Stimulated activated CD8-positive, alpha-beta memory T cell treated with anti-CD3 and anti-CD28 coated beads, Interleukin-15, amount 100 ng/mL, for 48 hours (primary cell): Measurements from ENCODE around the gene SMARCA4.
"Not testable (repeated sequence)": the region's sequence is repeated elsewhere in the genome, so short reads cannot be mapped to it uniquely, and the experiment has no call there.

Experiments used
- DNase-seq, 2 donors: peaks; one replicate each; pipeline ENCODE4 v3.0.0-alpha.2; 2020; ENCODE audit warnings: low read depth in 2 of 2

SMARCA4 gene

GRCh38 chr19:11098327-11098726 lies 137.5 kb downstream of the SMARCA4 start:
- no peak for DNase-seq

DNA sequence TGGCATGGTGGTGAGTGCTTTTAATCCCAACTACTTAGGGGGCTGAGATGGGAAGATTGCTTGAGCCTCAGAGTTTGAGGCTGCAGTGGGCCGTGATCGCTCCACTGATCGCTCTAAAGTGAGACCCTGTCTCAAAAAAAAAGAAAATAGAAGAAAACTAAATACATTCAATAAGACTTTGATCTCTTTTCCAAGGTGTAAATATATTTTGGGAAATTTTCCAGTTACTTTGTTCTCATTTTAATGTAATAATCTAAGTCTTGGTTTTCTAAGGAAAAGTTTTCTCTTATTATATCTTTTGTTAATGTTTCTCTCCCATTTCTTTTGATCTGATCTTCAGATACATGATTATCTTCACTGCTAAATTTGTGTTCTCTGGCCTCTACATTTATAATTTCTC lies 138.0 kb downstream of the SMARCA4 start:
- DNase-seq, result no peak

DNA sequence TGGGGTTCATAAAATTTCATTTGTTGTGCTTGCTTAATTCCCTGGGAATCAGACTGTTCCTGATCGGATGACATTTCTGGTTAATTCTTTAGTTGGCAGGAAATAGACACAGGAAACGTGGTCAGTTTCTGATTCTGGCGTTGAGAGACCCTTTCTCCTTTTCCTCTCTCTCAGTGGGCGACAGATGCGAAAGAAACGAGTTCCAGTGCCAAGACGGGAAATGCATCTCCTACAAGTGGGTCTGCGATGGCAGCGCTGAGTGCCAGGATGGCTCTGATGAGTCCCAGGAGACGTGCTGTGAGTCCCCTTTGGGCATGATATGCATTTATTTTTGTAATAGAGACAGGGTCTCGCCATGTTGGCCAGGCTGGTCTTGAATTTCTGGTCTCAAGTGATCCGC lies 139.2 kb downstream of the SMARCA4 start:
- DNase-seq, result no peak

DNA sequence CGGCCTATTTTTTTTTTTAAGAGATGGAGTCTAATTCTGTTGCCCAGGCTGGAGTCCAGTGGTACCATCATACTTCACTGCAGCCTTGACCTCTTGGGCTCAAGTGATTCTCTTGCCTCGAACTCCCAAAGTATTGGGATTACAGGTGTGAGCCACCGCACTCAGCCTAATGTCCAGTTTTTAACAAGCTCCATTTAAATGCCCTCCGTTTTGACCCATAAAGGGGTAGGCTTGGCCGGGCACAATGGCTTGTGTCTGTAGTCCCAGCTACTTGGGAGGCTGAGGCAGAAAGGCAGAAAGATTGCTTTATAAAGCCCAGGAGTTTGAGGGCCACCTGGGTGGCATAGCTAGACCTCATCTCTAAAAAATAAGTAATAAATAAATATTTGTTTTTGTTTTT lies 140.2 kb downstream of the SMARCA4 start:
- no peak for DNase-seq

- DNase-seq, result no peak
Observed at GRCh38 chr19:11102944-11103343, 142.1 kb downstream of the SMARCA4 start.

GRCh38 chr19:11103667-11104066 lies 142.8 kb downstream of the SMARCA4 start:
- not testable (repeated sequence) for DNase-seq

DNA sequence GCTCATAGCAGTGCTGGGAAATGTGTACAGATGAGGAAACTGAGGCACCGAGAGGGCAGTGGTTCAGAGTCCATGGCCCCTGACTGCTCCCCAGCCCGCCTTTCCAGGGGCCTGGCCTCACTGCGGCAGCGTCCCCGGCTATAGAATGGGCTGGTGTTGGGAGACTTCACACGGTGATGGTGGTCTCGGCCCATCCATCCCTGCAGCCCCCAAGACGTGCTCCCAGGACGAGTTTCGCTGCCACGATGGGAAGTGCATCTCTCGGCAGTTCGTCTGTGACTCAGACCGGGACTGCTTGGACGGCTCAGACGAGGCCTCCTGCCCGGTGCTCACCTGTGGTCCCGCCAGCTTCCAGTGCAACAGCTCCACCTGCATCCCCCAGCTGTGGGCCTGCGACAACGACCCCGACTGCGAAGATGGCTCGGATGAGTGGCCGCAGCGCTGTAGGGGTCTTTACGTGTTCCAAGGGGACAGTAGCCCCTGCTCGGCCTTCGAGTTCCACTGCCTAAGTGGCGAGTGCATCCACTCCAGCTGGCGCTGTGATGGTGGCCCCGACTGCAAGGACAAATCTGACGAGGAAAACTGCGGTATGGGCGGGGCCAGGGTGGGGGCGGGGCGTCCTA lies 144.3 kb downstream of the SMARCA4 start:
- DNase-seq, result no peak

DNA sequence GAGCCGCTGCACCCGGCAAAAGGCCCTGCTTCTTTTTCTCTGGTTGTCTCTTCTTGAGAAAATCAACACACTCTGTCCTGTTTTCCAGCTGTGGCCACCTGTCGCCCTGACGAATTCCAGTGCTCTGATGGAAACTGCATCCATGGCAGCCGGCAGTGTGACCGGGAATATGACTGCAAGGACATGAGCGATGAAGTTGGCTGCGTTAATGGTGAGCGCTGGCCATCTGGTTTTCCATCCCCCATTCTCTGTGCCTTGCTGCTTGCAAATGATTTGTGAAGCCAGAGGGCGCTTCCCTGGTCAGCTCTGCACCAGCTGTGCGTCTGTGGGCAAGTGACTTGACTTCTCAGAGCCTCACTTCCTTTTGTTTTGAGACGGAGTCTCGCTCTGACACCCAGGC lies 145.6 kb downstream of the SMARCA4 start:
- no peak for DNase-seq

GRCh38 chr19:11108746-11109145 lies 147.9 kb downstream of the SMARCA4 start:
- no peak for DNase-seq

DNA sequence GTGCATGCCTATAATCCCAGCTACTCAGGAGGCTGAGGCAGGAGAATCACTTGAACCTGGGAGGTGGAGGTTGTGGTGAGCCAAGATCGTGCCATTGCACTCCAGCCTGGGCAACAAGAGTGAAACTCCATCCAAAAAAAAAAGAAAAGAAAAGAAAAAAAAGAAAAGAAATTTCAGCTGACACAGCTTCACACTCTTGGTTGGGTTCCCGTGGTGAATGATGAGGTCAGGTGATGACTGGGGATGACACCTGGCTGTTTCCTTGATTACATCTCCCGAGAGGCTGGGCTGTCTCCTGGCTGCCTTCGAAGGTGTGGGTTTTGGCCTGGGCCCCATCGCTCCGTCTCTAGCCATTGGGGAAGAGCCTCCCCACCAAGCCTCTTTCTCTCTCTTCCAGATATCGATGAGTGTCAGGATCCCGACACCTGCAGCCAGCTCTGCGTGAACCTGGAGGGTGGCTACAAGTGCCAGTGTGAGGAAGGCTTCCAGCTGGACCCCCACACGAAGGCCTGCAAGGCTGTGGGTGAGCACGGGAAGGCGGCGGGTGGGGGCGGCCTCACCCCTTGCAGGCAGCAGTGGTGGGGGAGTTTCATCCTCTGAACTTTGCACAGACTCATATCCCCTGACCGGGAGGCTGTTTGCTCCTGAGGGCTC lies 150.4 kb downstream of the SMARCA4 start:
- DNase-seq, result no peak

DNA sequence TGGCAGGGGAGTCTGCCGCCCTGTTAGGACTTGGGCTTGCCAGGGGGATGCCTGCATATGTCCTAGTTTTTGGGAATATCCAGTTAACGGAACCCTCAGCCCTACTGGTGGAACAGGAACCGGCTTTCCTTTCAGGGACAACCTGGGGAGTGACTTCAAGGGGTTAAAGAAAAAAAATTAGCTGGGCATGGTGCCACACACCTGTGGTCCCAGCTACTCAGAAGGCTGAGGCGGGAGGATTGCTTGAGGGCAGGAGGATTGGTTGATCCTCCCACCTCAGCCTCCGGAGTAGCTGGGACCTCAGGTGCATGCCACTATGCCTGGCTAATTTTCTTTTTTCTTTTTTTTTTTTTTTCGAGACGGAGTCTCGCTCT lies 150.9 kb downstream of the SMARCA4 start:
- no peak for DNase-seq
